GM12878 (cell line): ENCODE results near the gene SECTM1. TPM values are rescaled to one million over a fixed set of nuclear protein-coding genes. Genes with fewer than 3 reads are reported as not detected.

ENCODE experiments used
- ASH2L ChIP-seq: fragments of 300-600, 200-600 bp; sonication (generic); IDR thresholded peaks from 2 replicates; pipeline ENCODE4 v1.6.1; 2017; ENCODE audit warnings: low read depth, mild to moderate bottlenecking, borderline replicate concordance
- CHD4 ChIP-seq: fragments of 200-600 bp; sonication (generic); IDR thresholded peaks from 2 replicates; pipeline ENCODE4 v1.6.1; 2016; ENCODE audit warnings: mild to moderate bottlenecking
- EED ChIP-seq: sonication (generic); IDR thresholded peaks from 2 replicates; pipeline ENCODE4 v1.6.1; 2016; ENCODE audit warnings: antibody characterized with exemption, low read depth
- EGR1 ChIP-seq, 2 experiments: IDR thresholded peaks; 1 replicate in 1 of 2; 2 replicates in 1 of 2; pipeline ENCODE4 v1.6.1; 2011 to 2012; ENCODE audit warnings: low read depth in 2 of 2, low read length in 2 of 2, borderline replicate concordance in 1 of 2, mild to moderate bottlenecking in 1 of 2, moderate library complexity in 1 of 2
- ELK1 ChIP-seq: IDR thresholded peaks from 2 replicates; pipeline ENCODE4 v1.6.1; 2012; ENCODE audit warnings: low read depth, low read length, improper control_type of control experiment
- FOXM1 ChIP-seq: IDR thresholded peaks from 2 replicates; pipeline ENCODE4 v1.6.1; 2012; ENCODE audit warnings: low read depth, mild to moderate bottlenecking, inconsistent platforms, low read length, moderate library complexity
- GABPA ChIP-seq: IDR thresholded peaks from 2 replicates; pipeline ENCODE4 v1.6.1; 2014; ENCODE audit warnings: antibody characterized with exemption, low read depth, mild to moderate bottlenecking, inconsistent platforms
- HDAC6 ChIP-seq: fragments of 200-600 bp; sonication (generic); IDR thresholded peaks from one replicate; pipeline ENCODE4 v1.8.0; 2017; ENCODE audit warnings: antibody characterized with exemption; ENCODE audit not compliant: unreplicated experiment
- HDGF ChIP-seq: fragments of 450-650 bp; IDR thresholded peaks from 2 replicates; pipeline ENCODE4 v1.6.1; 2016; ENCODE audit warnings: antibody characterized with exemption
- KAT2A ChIP-seq: conservative IDR thresholded peaks from 2 replicates; pipeline ENCODE4 v1.6.1; 2011; ENCODE audit warnings: low read depth, low read length; ENCODE audit not compliant: control insufficient read depth
- NBN ChIP-seq: fragments of 450-650 bp; IDR thresholded peaks from 2 replicates; pipeline ENCODE4 v1.6.1; 2016
- RELB ChIP-seq: fragments of 450-650 bp; IDR thresholded peaks from 2 replicates; pipeline ENCODE4 v1.6.1; 2017; ENCODE audit warnings: low read depth, mild to moderate bottlenecking, moderate library complexity
- REST ChIP-seq: IDR thresholded peaks from 2 replicates; pipeline ENCODE4 v1.6.1; 2012; ENCODE audit warnings: mild to moderate bottlenecking, low read depth, low read length
- SMC3 ChIP-seq: IDR thresholded peaks from 2 replicates; pipeline ENCODE4 v1.6.1; 2011; ENCODE audit warnings: low read length, improper control_type of control experiment, borderline replicate concordance
- SPI1 ChIP-seq: IDR thresholded peaks from 2 replicates; pipeline ENCODE4 v1.6.1; 2011; ENCODE audit warnings: low read depth, mild to moderate bottlenecking, low read length, moderate library complexity, borderline replicate concordance; ENCODE audit not compliant: insufficient read depth
- STAT1 ChIP-seq: fragments of 450-650 bp; conservative IDR thresholded peaks from 2 replicates; pipeline ENCODE4 v1.6.1; 2014; ENCODE audit warnings: antibody characterized with exemption, mild to moderate bottlenecking
- TCF12 ChIP-seq: IDR thresholded peaks from 2 replicates; pipeline ENCODE4 v1.6.1; 2011; ENCODE audit warnings: low read depth, mild to moderate bottlenecking, low read length
- USF2 ChIP-seq: IDR thresholded peaks from 2 replicates; pipeline ENCODE4 v1.6.1; 2011; ENCODE audit warnings: low read depth, low read length, improper control_type of control experiment, borderline replicate concordance
- ZNF592 ChIP-seq: fragments of 450-650 bp; IDR thresholded peaks from 2 replicates; pipeline ENCODE4 v1.6.1; 2017; ENCODE audit warnings: mild to moderate bottlenecking, moderate library complexity
- polyA plus RNA-seq, 11 experiments: library from polyadenylated mRNA; depleted of rRNA in 4 of 11; unstranded in 6 of 11; stranded (reverse) in 5 of 11; fragments of >200 nt; fragmentation: Nextera tagmentation in 4 of 11; fragmentation: Illumina TruSeq in 1 of 11; extraction: Ambion mirVana in 4 of 11; extraction: Trizol in 1 of 11; gene quantifications; 1 replicate in 1 of 11; 2 replicates in 10 of 11; pipeline versions ENCODE4 v1.2.1 to v1.2.3, GENCODE V29; 2011 to 2016; ENCODE audit warnings: inconsistent platforms in 2 of 11, missing spikeins in 2 of 11, low read depth in 1 of 11
- total RNA-seq, 4 experiments: library from RNA; depleted of rRNA in 3 of 4; stranded (reverse); fragments of >200 nt in 3 of 4; fragmentation: Illumina TruSeq in 1 of 4; extraction: Trizol in 1 of 4; gene quantifications; 2 replicates each; pipeline versions ENCODE4 v1.2.1 to v1.2.3, GENCODE V29; 2013 to 2021

SECTM1 gene
- total and polyA plus RNA-seq, 10 of the 15 experiments (the other 5 are each of a cell fraction or from before 2014, with no cell fraction given): 0.10 to 0.13 (median 0.12) TPM; not detected in 7

GRCh38 chr17:82297280-82297713 is 36.3 kb downstream of the SECTM1 start (continued):
- peak; percentile 47; the same call in 1 of the 2 replicates for TF ChIP-seq USF2
- TF ChIP-seq FOXM1: no peak
- peak; percentile 5; the same call in 1 of the 2 replicates for TF ChIP-seq SMC3
- TF ChIP-seq NBN: peak; percentile 41; the same call in 1 of the 2 replicates
- no peak for TF ChIP-seq KAT2A
- TF ChIP-seq STAT1: 0 out of 2 replicates have a peak, but pooled peaks have one; percentile 28
- TF ChIP-seq HDAC6: no peak
- TF ChIP-seq RELB: peak; percentile 89
- TF ChIP-seq HDGF: 0 out of 2 replicates have a peak, but pooled peaks have one; percentile 23
- TF ChIP-seq CHD4: no peak
- no peak for TF ChIP-seq SPI1
- TF ChIP-seq EED: peak; percentile 89
- TF ChIP-seq EGR1 (IDR thresholded peaks at IDR 0.05; ENCODE audit: borderline replicate concordance in 1 of 2, low read depth in 2 of 2, low read length in 2 of 2): no peak
- no peak for TF ChIP-seq TCF12
- TF ChIP-seq GABPA: peak; percentile 43
- TF ChIP-seq ASH2L: no peak
- no peak for TF ChIP-seq REST
- peak; percentile 60; the same call in 1 of the 2 replicates for TF ChIP-seq ZNF592
- 0 out of 2 replicates have a peak, but pooled peaks have one; percentile 43 for TF ChIP-seq ELK1
